Natural killer cell (primary cell): ENCODE results near the gene RANBP1. TPM values are rescaled to one million over a fixed set of nuclear protein-coding genes. Genes with fewer than 3 reads are reported as not detected.

ENCODE experiments used
- ATAC-seq, 3 donors: fragments of 150-1000 bp in 2 of 3; fragments of 200-7000 bp in 1 of 3; cut with Tn5 transposase; 1 replicate in 1 of 3; 2 replicates in 2 of 3; pipeline ENCODE4 v1.10.0; 2021; ENCODE audit warnings: mild to moderate bottlenecking in 2 of 3, moderate library complexity in 2 of 3
- DNase-seq, 2 donors: peaks; one replicate each; pipeline versions ENCODE4 v3.0.0 to v3.0.0-alpha.2; 2013 to 2021; ENCODE audit warnings: mixed read lengths in 1 of 2
- H3K27ac ChIP-seq: one replicate; pipeline ENCODE4 v1.5.1; 2013; ENCODE audit warnings: mild to moderate bottlenecking, low read length
- H3K27me3 ChIP-seq: one replicate; pipeline ENCODE4 v1.6.1; 2013; ENCODE audit warnings: low read length; ENCODE audit not compliant: control insufficient read depth, insufficient read depth
- H3K36me3 ChIP-seq: one replicate; pipeline ENCODE4 v1.6.1; 2013; ENCODE audit warnings: low read length; ENCODE audit not compliant: control insufficient read depth, insufficient read depth
- H3K4me1 ChIP-seq: one replicate; pipeline ENCODE4 v1.6.1; 2013; ENCODE audit warnings: low read length; ENCODE audit not compliant: control insufficient read depth, insufficient read depth
- H3K4me3 ChIP-seq: one replicate; pipeline ENCODE4 v1.5.1; 2013; ENCODE audit warnings: low read length
- H3K9me3 ChIP-seq: one replicate; pipeline ENCODE4 v1.6.1; 2013; ENCODE audit warnings: low read length; ENCODE audit not compliant: control insufficient read depth, insufficient read depth
- H3K27ac Mint-ChIP-seq, 2 donors: one replicate each; pipeline ENCODE4 v1.8.0; 2022; ENCODE audit warnings: mild to moderate bottlenecking in 2 of 2, mixed read lengths in 2 of 2, moderate library complexity in 1 of 2
- H3K27me3 Mint-ChIP-seq, 2 donors: one replicate each; pipeline ENCODE4 v1.8.0; 2022; ENCODE audit warnings: low read depth in 2 of 2, mixed read lengths in 2 of 2
- H3K36me3 Mint-ChIP-seq: one replicate; pipeline ENCODE4 v1.8.0; 2022; ENCODE audit warnings: mixed read lengths
- H3K4me1 Mint-ChIP-seq, 2 donors: one replicate each; pipeline ENCODE4 v1.8.0; 2022; ENCODE audit warnings: mixed read lengths in 2 of 2
- H3K4me3 Mint-ChIP-seq: one replicate; pipeline ENCODE4 v1.8.0; 2022; ENCODE audit warnings: mild to moderate bottlenecking, moderate library complexity, mixed read lengths
- H3K9me3 Mint-ChIP-seq, 2 donors: one replicate each; pipeline ENCODE4 v1.8.0; 2022; ENCODE audit warnings: mixed read lengths in 2 of 2
- WGBS: methylation state at CpG from one replicate; pipeline ENCODE4 v1.1.7; 2013; ENCODE audit warnings: missing lambda C conversion rate; ENCODE audit not compliant: insufficient coverage; 5-methylcytosine and 5-hydroxymethylcytosine counted together
- intact Hi-C: fragments of 100-400 bp; cut with micrococcal nuclease; formaldehyde crosslinking; loops from one replicate; pipeline ENCODE4 v1.14.2; 2022
- total RNA-seq, 4 donors: library from RNA; stranded (reverse); fragments of 120-200 nt in 1 of 4; gene quantifications; one replicate each; pipeline versions ENCODE4 v1.2.3 to v1.2.4, GENCODE V29; 2013 to 2022
- TF ChIP-seq, protein P1 (sequence below): fragments of 200-600 bp; IDR thresholded peaks from one replicate; pipeline ENCODE4 v1.8.0; 2022; ENCODE audit warnings: antibody characterized with exemption

The RANBP1 gene
- total RNA-seq, 3 donors from 2014 or later (not counting 1 experiment from before 2014, with no cell fraction given) = 54.0 to 61.0 (median 56.3) TPM

DNA sequence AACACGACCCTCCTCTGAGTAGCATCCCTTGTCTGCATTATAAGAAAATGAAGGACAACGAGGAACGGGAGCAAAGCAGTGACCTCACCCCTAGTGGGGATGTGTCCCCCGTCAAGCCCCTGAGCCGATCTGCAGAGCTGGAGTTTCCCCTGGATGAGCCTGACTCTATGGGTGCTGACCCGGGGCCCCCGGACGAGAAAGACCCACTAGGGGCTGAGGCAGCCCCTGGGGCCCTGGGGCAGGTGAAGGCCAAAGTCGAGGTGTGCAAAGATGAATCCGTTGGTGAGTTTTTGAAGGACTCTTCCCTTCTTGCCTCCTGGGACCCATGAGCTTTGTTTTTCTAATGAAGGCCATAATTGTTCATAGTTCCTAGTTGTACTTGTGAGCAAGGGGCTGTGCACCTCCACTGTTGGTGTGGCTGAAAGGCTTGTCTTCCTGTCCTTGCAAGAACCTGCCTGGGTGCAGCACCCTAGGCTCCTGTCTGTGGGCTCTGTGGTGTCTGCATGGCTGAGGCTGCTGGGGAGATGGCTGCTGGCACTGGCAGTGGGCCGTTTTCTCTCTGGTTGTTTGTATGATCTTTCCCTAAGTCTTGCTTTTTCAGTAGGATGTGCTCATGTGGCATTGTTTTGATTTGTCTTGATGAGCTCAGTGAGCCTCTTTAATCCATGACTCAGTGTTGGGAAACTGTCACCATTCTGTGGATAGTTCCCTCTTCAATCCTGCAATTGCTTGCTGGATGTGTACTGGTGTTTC, 25.8 kb upstream of the RANBP1 start:
- H3K4me1 ChIP-seq = peaks cover 84% of the 10 kb centered on the region
- no peak overlapping the region for H3K27ac ChIP-seq
- Mint-ChIP-seq H3K36me3 (peaks cover 6% of the 10 kb centered on the region), H3K27me3 (no peaks in the 10 kb centered on the region), H3K27ac (peak overlapping the region in 1 of 2 donors; percentile 30), H3K4me1 (peaks cover 31 to 33% of the 10 kb centered on the region in 2 donors), H3K4me3 (no peak overlapping the region), H3K9me3 (no peaks in the 10 kb centered on the region)
- ATAC-seq (no peak), DNase-seq (peak in 1 of 2 donors; percentile 34)
- H3K36me3 ChIP-seq = peaks cover 81% of the 10 kb centered on the region
- TF ChIP-seq, protein P1, sequence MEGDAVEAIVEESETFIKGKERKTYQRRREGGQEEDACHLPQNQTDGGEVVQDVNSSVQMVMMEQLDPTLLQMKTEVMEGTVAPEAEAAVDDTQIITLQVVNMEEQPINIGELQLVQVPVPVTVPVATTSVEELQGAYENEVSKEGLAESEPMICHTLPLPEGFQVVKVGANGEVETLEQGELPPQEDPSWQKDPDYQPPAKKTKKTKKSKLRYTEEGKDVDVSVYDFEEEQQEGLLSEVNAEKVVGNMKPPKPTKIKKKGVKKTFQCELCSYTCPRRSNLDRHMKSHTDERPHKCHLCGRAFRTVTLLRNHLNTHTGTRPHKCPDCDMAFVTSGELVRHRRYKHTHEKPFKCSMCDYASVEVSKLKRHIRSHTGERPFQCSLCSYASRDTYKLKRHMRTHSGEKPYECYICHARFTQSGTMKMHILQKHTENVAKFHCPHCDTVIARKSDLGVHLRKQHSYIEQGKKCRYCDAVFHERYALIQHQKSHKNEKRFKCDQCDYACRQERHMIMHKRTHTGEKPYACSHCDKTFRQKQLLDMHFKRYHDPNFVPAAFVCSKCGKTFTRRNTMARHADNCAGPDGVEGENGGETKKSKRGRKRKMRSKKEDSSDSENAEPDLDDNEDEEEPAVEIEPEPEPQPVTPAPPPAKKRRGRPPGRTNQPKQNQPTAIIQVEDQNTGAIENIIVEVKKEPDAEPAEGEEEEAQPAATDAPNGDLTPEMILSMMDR = no peak
- intact Hi-C loops = no loop called here
- WGBS = 92% methylated on average over 11 of the region's 11 CpGs
- no peak overlapping the region for H3K4me3 ChIP-seq
- no peaks in the 10 kb centered on the region for H3K9me3 ChIP-seq
- no peaks in the 10 kb centered on the region for H3K27me3 ChIP-seq

DNA sequence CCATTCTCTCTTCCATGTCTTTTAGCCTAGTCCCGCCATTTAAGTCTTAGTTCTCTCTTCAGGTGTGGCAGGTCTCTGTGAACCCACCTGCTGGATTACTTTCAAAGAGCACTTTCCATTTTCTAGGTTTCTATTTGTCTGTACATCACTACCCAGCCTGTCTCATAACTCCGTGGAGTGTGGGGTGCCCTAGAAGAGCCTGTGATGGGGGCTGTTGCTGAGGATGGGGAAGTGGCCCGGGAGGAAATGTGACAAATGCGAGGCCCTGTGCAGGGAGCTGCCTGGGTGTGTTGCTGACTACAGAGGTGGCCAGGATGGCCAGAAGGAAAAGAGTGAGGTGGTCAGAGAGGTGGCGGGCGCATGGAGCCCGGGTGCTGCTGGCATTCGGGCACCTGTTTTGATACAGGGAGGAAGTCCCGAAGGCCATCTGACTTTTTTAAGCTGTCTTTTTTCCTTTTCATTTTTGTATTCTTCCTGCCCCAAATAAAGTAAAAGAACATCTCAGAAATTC, 25.1 kb upstream of the RANBP1 start:
- ATAC-seq (no peak), DNase-seq (no peak)
- Histone ChIP-seq H3K36me3 (peaks cover 86% of the 10 kb centered on the region), H3K9me3 (no peaks in the 10 kb centered on the region), H3K4me1 (peaks cover 81% of the 10 kb centered on the region), H3K4me3 (no peak overlapping the region), H3K27ac (no peak overlapping the region), H3K27me3 (no peaks in the 10 kb centered on the region)
- intact Hi-C loops = no loop called here
- 77% methylated on average over 7 of the region's 9 CpGs for WGBS
- TF ChIP-seq, protein P1 = no peak
- Mint-ChIP-seq H3K27me3 (no peaks in the 10 kb centered on the region), H3K4me3 (peak overlapping the region; percentile 31), H3K27ac (peak overlapping the region; percentile 30 to 67), H3K4me1 (peaks cover 31 to 33% of the 10 kb centered on the region in 2 donors), H3K9me3 (no peaks in the 10 kb centered on the region), H3K36me3 (peaks cover 6% of the 10 kb centered on the region)

DNA sequence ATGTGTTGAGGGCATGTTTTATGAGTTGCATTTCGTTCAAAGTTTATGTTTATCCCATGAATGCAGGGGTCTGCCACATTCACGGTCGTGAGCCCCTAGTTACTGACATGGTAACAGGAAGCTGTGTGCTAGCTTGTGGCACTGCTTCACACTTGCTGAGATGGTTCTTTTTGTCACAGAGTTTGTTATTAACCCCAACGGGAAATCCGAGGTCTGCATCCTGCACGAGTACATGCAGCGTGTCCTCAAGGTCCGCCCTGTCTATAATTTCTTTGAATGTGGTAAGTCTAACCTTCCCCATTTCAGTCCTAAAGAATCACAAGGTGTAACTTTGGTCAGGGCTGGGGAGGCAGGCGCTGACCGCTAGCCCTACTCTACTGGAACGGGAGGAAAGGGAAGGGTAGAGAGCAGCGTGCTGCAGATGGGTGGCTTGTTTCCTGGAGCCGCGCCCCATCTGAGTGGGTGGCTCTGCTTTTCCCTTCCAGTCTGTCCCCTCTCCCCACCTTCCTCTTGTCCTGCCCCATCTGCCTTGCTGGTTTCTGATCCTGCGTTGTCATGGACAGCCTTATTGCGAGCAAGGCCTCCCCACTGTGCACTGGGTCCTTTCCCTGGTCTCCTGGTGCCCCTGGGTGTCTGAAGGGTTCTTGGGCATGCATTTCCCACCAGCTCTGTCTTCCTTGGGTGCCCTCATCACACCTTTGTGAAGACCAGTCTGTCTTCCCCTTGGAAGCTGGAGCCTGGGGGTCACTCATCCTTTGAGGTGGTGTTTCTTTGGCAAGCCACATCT, 24.0 kb upstream of the RANBP1 start:
- TF ChIP-seq, protein P1 = no peak
- Histone ChIP-seq H3K4me3 (no peak overlapping the region), H3K9me3 (no peaks in the 10 kb centered on the region), H3K27me3 (no peaks in the 10 kb centered on the region), H3K4me1 (peaks cover 70% of the 10 kb centered on the region), H3K27ac (no peak overlapping the region), H3K36me3 (peaks cover 87% of the 10 kb centered on the region)
- H3K9me3 Mint-ChIP-seq = no peaks in the 10 kb centered on the region
- H3K4me3 Mint-ChIP-seq = no peak overlapping the region
- DNase-seq = peak in 1 of 2 donors; percentile 63
- H3K27ac Mint-ChIP-seq = peak overlapping the region in 1 of 2 donors; percentile 67
- H3K4me1 Mint-ChIP-seq = peaks cover 23 to 25% of the 10 kb centered on the region in 2 donors
- peaks cover 6% of the 10 kb centered on the region for H3K36me3 Mint-ChIP-seq
- intact Hi-C loops = no loop called here
- WGBS = 90% methylated on average over 15 of the region's 16 CpGs
- peak; percentile 31 to 55 (median 47) for ATAC-seq
- no peaks in the 10 kb centered on the region for H3K27me3 Mint-ChIP-seq
